GM10266 (cell line): ENCODE data around the gene SAP30BP.
"Not testable (repeated sequence)": the region's sequence is repeated elsewhere in the genome, so short reads cannot be mapped to it uniquely, and the experiment has no call there.

Experiments used
- DNase-seq: peaks from one replicate; pipeline ENCODE4 v3.0.0; 2012; ENCODE audit errors: extremely low spot score
- CTCF ChIP-seq: IDR thresholded peaks from 2 replicates; pipeline ENCODE4 v1.5.1; 2012; ENCODE audit warnings: mild to moderate bottlenecking, low read depth; ENCODE audit not compliant: control insufficient read depth, insufficient read depth; ENCODE audit errors: missing control alignments

The SAP30BP gene

DNA sequence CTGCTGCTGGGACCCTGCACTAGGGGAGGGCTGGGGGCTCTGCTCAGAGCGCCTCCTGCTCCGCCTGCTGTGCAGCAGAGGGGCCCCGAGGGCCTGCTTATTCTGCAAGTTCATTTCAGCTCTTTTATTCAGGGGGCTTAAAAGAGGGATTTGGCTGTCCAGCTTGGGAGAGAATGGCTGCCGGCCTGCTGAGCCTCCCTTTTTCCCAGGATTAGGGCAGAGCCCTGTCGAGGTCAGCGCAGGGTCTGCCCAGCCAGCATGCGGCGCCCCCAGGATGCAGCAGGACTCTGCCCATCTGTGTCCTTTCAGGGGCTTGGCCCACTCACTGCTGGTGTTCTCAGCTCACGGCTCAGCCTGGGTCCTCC, 32.8 kb upstream of the SAP30BP start:
- no peak for DNase-seq
- no peak for TF ChIP-seq CTCF

DNA sequence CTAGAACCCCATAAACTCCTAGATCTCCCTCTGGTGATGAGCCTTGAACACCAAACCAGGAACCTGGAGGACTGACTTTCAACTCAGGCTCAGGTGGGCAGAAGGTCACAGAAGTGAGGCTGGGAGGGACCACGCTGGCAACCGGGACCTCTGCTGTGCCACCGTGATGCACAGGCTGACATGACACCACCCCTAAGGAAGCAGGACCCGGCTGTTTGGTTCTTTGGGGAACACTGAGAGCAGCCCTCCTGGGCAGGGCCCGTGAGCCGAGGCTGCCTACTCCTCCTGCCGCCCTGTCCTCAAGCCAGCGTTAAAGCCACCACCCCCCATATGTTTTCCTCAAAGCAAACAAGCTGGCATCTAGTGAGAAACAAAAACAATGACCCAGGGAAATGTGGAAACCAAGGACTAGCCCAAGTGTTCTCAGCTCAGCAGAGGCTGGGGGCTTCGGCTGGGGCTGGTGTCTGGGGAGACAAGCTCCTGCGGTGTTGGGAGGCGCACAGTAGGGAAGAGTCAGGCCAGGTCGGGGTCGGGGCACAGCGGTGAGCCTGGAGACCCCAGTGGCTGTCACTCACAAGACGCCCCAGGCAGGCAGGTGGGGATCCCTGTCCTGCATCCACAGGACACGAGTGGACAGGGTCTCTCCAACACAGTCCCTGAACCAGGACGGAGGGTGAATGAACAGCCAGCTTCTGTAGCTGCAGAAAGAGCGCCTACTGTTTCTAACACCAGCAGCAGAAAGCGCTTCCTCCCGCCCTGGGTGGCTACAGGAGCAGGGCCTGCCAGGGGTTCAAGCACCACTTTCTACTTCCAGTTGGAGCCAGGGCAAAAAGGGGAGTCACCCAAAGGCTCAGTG, 32.2 kb upstream of the SAP30BP start:
- TF ChIP-seq CTCF, result no peak
- DNase-seq, result no peak

GRCh38 chr17:75635610-75636202, 31.4 kb upstream of the SAP30BP start:
- no peak for DNase-seq
- no peak for TF ChIP-seq CTCF

DNA sequence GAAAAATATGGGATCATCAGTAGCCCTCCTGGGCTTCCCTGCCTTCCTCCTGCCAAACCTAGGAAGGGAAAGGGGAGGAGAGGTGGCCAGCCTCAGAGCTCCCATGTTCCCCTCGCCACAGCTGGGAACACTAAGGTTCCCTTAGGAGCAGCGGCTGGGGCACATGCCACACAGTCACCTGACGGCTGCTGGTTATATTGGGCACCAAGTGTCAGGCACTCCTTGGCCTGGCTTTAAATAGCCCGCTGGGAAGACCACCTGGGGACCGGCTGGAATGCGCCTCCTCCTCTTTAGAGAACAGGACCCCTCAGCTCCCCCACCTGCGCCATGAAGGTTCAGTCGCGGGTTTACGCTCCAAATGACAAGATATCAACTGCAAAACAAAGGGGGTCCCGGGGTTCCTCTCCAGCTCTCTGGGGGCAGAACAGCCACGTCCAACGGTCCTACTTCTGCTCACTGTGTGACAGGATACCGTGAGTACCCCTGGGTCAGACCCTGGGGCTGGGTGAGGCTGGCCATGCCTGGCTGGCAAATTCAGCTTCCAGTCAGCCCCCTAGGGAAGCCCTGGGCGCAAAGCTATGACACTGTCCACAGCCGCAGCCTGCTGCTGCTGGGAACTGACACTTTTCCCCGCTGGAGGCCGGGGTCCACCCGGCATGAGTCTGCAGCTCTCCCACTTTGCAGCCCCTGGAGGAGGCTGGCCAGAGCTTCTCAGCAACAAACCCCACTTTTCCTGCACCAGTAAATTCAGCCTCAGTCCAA, 30.6 kb upstream of the SAP30BP start:
- TF ChIP-seq CTCF, result no peak
- DNase-seq, result no peak

DNA sequence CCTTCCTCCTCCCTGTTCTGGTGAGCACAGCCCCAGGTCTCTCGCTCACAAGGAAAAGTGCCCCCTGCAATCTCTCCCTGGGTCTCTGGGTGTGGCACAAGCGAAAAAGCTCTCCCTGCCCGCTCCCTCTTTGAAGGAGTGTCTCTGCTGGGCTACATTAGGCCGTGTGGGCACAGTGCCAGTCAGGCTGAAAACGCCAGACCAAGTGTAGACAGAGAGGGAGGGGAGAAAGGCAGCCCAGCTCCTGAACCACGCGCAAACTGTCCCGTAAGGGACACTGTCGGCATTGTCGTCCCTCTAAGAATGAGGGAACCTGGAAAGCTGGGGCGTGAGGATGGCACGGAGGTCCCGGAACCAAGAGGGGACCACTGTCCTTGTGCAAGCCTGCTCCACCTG, 30.0 kb upstream of the SAP30BP start:
- no peak for DNase-seq
- TF ChIP-seq CTCF, result no peak

GRCh38 chr17:75637551-75637950, 29.6 kb upstream of the SAP30BP start:
- no peak for TF ChIP-seq CTCF
- DNase-seq, result peak; percentile 4

DNA sequence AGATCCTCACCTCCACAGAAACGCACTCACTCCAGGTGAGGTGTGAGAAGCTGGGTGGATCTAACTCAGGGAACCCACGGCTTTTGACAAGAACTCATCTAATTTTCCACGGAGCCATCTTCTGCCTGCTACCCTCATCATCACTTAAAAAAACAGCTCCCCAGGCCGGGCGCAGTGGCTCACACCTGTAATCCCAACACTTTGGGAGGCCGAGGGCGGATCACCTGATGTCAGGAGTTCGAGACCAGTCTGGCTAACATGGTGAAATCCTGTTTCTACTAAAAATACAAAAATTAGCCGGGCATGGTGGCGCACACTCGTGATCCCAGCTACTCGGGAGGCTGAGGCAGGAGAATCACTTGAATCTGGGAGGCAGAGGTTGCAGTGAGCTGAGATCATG, 29.1 kb upstream of the SAP30BP start:
- not testable (repeated sequence) for DNase-seq
